ENCODE results near the gene WNT8B. TPM values are rescaled to one million over a fixed set of nuclear protein-coding genes. Genes with fewer than 3 reads are reported as not detected.
A peak's percentile ranks its signal among the peaks of the same experiment; 100 is the strongest.

Gene WNT8B
- total and polyA plus RNA-seq, 3 experiments from 2014 or later: not detected

DNA sequence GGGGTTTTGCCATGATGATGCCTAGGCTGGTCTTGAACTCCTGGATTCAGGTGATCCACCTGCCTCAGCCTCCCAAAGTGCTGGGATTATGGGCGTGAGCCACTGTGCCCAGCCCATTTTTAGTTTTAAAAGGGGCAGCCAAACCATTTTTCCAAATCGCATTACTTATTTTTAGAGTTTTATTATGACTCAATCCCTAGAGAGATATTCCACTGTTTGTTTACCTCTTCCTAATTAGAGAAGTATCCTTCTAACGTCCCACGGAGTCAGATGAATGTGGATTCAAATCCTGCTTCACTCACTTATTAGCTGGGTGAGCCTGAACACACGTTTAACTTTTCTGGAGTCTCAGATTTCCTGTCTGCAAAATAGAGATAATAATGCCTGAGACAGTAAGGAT lies 15.2 kb downstream of the WNT8B start:
- peaks cover 6 to 12% (median 8%) of the 10 kb centered on the region in 3 donors for H3K4me1 Mint-ChIP-seq
- peaks cover 12 to 34% of the 10 kb centered on the region in 2 donors for H3K27me3 Mint-ChIP-seq
- ChIA-PET POLR2A (no interaction called here), CTCF (interaction anchor here (1.3 kb wide), 1 partner anchor 10 kb away, joined by 3 read pairs; no protein-coding TSS in a partner anchor)
- Histone ChIP-seq H3K9me3 (ENCODE audit: low read length) (no peaks in the 10 kb centered on the region), H3K36me3 (ENCODE audit: insufficient read depth, low read length) (no peaks in the 10 kb centered on the region), H3K4me1 (ENCODE audit: insufficient read depth, low read length) (no peaks in the 10 kb centered on the region), H3K27ac (ENCODE audit: low read depth, low read length) (no peak overlapping the region), H3K27me3 (ENCODE audit: insufficient read depth, low read length, poor library complexity, severe bottlenecking) (peaks cover 7% of the 10 kb centered on the region), H3K4me3 (ENCODE audit: low read length) (no peak overlapping the region)
- no peaks in the 10 kb centered on the region for H3K9me3 Mint-ChIP-seq
- H3K27ac Mint-ChIP-seq: no peak overlapping the region
- H3K4me3 Mint-ChIP-seq: no peak overlapping the region
- H3K36me3 Mint-ChIP-seq: no peaks in the 10 kb centered on the region
- no peak for DNase-seq

DNA sequence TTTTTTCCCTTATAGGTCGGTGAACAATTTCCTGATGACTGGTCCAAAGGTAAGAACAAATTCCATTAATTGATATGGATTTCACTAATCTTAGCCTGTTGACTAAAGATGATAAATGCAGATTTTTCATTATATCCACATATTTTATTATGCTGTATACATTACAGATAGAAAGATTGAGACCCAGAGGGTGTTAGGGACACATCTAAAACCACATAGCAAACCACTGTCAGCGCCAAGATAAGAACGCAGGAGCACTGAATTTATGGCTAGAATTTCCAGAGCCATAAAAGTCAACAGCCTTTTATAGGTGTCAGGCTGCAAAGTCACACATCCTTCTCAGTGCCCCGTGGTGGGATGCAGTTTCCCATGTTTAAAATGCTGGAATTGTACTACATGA lies 16.2 kb downstream of the WNT8B start:
- no peak for DNase-seq
- H3K9me3 ChIP-seq (ENCODE audit: low read length): no peaks in the 10 kb centered on the region
- Mint-ChIP-seq H3K9me3 (no peaks in the 10 kb centered on the region), H3K4me1 (peaks cover 11 to 15% (median 12%) of the 10 kb centered on the region in 3 donors), H3K27ac (no peak overlapping the region), H3K4me3 (no peak overlapping the region), H3K36me3 (no peaks in the 10 kb centered on the region), H3K27me3 (peaks cover 12 to 31% of the 10 kb centered on the region in 2 donors)
- no peaks in the 10 kb centered on the region for H3K36me3 ChIP-seq (ENCODE audit: insufficient read depth, low read length)
- peaks cover 7% of the 10 kb centered on the region for H3K27me3 ChIP-seq (ENCODE audit: insufficient read depth, low read length, poor library complexity, severe bottlenecking)
- H3K27ac ChIP-seq (ENCODE audit: low read depth, low read length): no peak overlapping the region
- ChIA-PET POLR2A (interaction anchor here (0.7 kb wide), 1 partner anchor 38 kb away, joined by 5 read pairs; no protein-coding TSS in a partner anchor), CTCF (no interaction called here)
- H3K4me3 ChIP-seq (ENCODE audit: low read length): no peak overlapping the region
- H3K4me1 ChIP-seq (ENCODE audit: insufficient read depth, low read length): no peaks in the 10 kb centered on the region

DNA sequence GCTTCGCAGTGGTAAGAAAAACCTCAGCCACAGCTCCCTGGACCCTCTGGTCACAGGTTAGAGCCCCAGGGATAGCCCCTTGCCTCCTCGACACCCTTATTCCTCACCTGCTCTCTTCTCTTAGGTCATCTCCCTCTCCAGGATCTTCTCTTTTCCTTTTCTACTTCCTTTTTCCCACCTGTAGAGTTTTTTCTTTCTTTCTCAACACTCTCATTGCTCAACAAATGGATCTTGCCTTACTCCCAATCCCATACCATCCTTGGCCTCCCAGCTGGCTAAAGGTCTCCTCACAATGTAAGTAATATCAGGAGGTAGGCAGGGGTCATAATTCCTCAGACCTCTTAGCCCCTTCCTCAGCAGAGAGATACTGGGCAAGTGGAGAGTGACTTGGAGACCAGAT lies 17.2 kb downstream of the WNT8B start:
- H3K27me3 Mint-ChIP-seq: peaks cover 12 to 27% of the 10 kb centered on the region in 2 donors
- Histone ChIP-seq H3K4me3 (ENCODE audit: low read length) (no peak overlapping the region), H3K4me1 (ENCODE audit: insufficient read depth, low read length) (no peaks in the 10 kb centered on the region), H3K9me3 (ENCODE audit: low read length) (no peaks in the 10 kb centered on the region), H3K27me3 (ENCODE audit: insufficient read depth, low read length, poor library complexity, severe bottlenecking) (peaks cover 7% of the 10 kb centered on the region), H3K27ac (ENCODE audit: low read depth, low read length) (no peak overlapping the region), H3K36me3 (ENCODE audit: insufficient read depth, low read length) (no peaks in the 10 kb centered on the region)
- DNase-seq: no peak
- H3K27ac Mint-ChIP-seq: no peak overlapping the region
- no peaks in the 10 kb centered on the region for H3K9me3 Mint-ChIP-seq
- H3K4me3 Mint-ChIP-seq: no peak overlapping the region
- peaks cover 0 to 5% (median 3%) of the 10 kb centered on the region in 3 donors for H3K36me3 Mint-ChIP-seq
- H3K4me1 Mint-ChIP-seq: peaks cover 11 to 15% (median 12%) of the 10 kb centered on the region in 3 donors
- CTCF ChIA-PET: interaction anchor here (5.3 kb wide), 1 partner anchor 39 kb away, joined by 44 read pairs; the partner anchor contains the start of gene SEC31B
- POLR2A ChIA-PET: interaction anchor here (1.9 kb wide), 1 partner anchor 55 kb away, joined by 6 read pairs; the partner anchor contains the start of gene HIF1AN

DNA sequence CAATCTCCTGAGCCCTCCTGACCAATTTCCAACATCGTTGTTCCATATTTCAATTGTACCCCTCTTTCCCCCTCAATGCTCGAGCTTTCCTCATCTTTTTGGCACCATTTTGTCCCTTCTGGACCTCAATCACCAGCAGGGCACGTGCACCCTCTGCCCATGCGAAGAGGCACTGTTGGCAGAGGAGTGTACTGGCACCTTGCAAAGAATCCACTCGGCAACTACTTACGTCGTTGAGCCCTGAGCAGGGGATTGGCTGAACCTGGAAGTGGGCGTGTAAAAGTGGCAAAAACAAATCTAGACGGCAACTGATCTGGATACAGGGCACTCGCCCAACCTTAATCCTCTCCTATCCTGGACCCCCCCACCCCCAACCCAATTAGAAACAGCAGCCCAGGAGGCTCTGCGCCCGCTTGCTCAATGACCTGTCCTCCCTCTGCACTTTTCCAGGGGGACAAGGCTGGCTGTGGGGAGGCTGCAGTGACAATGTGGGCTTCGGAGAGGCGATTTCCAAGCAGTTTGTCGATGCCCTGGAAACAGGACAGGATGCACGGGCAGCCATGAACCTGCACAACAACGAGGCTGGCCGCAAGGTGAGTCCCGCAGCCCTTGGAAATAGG lies 18.8 kb downstream of the WNT8B start:
- CTCF ChIA-PET: interaction anchor here (0.8 to 5.3 kb wide), 19 partner anchors 8 to 145 kb away, joined by 3 to 80 read pairs (median 8); partner anchors contain the start of genes HIF1AN, NDUFB8, SEC31B and WNT8B

DNA sequence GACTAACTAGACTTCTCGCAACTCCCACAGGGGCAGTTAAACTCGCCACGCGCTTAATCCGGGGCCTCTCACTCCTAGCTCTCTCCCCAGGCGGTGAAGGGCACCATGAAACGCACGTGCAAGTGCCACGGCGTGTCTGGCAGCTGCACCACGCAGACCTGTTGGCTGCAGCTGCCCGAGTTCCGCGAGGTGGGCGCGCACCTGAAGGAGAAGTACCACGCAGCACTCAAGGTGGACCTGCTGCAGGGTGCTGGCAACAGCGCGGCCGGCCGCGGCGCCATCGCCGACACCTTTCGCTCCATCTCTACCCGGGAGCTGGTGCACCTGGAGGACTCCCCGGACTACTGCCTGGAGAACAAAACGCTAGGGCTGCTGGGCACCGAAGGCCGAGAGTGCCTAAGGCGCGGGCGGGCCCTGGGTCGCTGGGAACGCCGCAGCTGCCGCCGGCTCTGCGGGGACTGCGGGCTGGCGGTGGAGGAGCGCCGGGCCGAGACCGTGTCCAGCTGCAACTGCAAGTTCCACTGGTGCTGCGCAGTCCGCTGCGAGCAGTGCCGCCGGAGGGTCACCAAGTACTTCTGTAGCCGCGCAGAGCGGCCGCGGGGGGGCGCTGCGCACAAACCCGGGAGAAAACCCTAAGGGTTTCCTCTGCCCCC lies 19.5 kb downstream of the WNT8B start:
- Histone ChIP-seq H3K27ac (ENCODE audit: low read depth, low read length) (no peak overlapping the region), H3K36me3 (ENCODE audit: insufficient read depth, low read length) (no peaks in the 10 kb centered on the region), H3K4me3 (ENCODE audit: low read length) (peak overlapping the region; percentile 60), H3K27me3 (ENCODE audit: insufficient read depth, low read length, poor library complexity, severe bottlenecking) (peaks cover 7% of the 10 kb centered on the region), H3K4me1 (ENCODE audit: insufficient read depth, low read length) (no peaks in the 10 kb centered on the region), H3K9me3 (ENCODE audit: low read length) (no peaks in the 10 kb centered on the region)
- Mint-ChIP-seq H3K4me1 (peaks cover 11 to 15% (median 12%) of the 10 kb centered on the region in 3 donors), H3K27me3 (peaks cover 12 to 27% of the 10 kb centered on the region in 2 donors), H3K9me3 (no peaks in the 10 kb centered on the region), H3K4me3 (peak overlapping the region; percentile 74 to 93 (median 82)), H3K27ac (peak overlapping the region in 4 of 8 donors; percentile 52 to 76 (median 62)), H3K36me3 (peaks cover 2 to 19% (median 9%) of the 10 kb centered on the region in 3 donors)
- peak; percentile 54 to 74 (median 65) for DNase-seq
- CTCF ChIA-PET: interaction anchor here (0.8 to 5.3 kb wide), 22 partner anchors 9 to 145 kb away, joined by 3 to 80 read pairs (median 8); partner anchors contain the start of genes HIF1AN, NDUFB8, SEC31B and WNT8B
- POLR2A ChIA-PET: interaction anchor here (1.0 to 1.6 kb wide), 2 partner anchors 28 to 36 kb away, joined by 4 read pairs; no protein-coding TSS in a partner anchor

More for the DNA sequence above, 18.8 kb downstream of the WNT8B start:
- Mint-ChIP-seq H3K4me1 (peaks cover 11 to 15% (median 12%) of the 10 kb centered on the region in 3 donors), H3K27me3 (peaks cover 12 to 27% of the 10 kb centered on the region in 2 donors), H3K36me3 (peaks cover 0 to 12% (median 5%) of the 10 kb centered on the region in 3 donors), H3K9me3 (no peaks in the 10 kb centered on the region), H3K27ac (peak overlapping the region in 3 of 8 donors; percentile 21 to 53 (median 52)), H3K4me3 (peak overlapping the region; percentile 15 to 93 (median 78))
- POLR2A ChIA-PET: interaction anchor here (1.0 to 1.9 kb wide), 3 partner anchors 28 to 54 kb away, joined by 4 to 6 read pairs (median 4); partner anchors contain the start of gene HIF1AN
- no peak overlapping the region for H3K27ac ChIP-seq (ENCODE audit: low read depth, low read length)
- H3K36me3 ChIP-seq (ENCODE audit: insufficient read depth, low read length): no peaks in the 10 kb centered on the region
- H3K9me3 ChIP-seq (ENCODE audit: low read length): no peaks in the 10 kb centered on the region
- peak; percentile 75 to 92 (median 88) for DNase-seq
- H3K4me1 ChIP-seq (ENCODE audit: insufficient read depth, low read length): no peaks in the 10 kb centered on the region
- H3K27me3 ChIP-seq (ENCODE audit: insufficient read depth, low read length, poor library complexity, severe bottlenecking): peaks cover 7% of the 10 kb centered on the region
- H3K4me3 ChIP-seq (ENCODE audit: low read length): peak overlapping the region; percentile 60

DNA sequence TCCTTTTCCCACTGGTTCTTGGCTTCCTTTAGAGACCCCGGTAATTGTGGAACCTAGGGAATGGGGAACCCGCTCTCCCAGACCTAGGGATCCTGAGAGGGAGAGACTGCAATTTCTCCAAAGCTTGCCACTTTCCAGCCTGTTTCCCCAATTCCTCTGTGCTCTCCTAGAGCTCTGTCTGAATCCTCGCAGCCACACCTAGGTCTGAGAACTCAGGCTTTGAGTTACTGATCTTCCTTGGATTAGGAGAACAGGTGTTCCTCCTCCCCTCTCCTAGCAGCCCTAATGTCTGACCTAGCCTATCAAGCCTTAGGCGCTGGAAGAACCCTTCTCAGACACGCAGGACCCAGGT lies 20.0 kb downstream of the WNT8B start:
- Histone ChIP-seq H3K36me3 (ENCODE audit: insufficient read depth, low read length) (no peaks in the 10 kb centered on the region), H3K4me1 (ENCODE audit: insufficient read depth, low read length) (no peaks in the 10 kb centered on the region), H3K27ac (ENCODE audit: low read depth, low read length) (no peak overlapping the region), H3K4me3 (ENCODE audit: low read length) (no peak overlapping the region), H3K27me3 (ENCODE audit: insufficient read depth, low read length, poor library complexity, severe bottlenecking) (peaks cover 7% of the 10 kb centered on the region), H3K9me3 (ENCODE audit: low read length) (no peaks in the 10 kb centered on the region)
- POLR2A ChIA-PET: interaction anchor here (1.6 kb wide), 1 partner anchor 36 kb away, joined by 4 read pairs; no protein-coding TSS in a partner anchor
- H3K36me3 Mint-ChIP-seq: peaks cover 2 to 23% (median 9%) of the 10 kb centered on the region in 3 donors
- peak overlapping the region; percentile 74 to 93 (median 82) for H3K4me3 Mint-ChIP-seq
- CTCF ChIA-PET: interaction anchor here (0.9 to 5.3 kb wide), 19 partner anchors 9 to 146 kb away, joined by 3 to 80 read pairs (median 8); partner anchors contain the start of genes HIF1AN, NDUFB8, SEC31B and WNT8B
- H3K27me3 Mint-ChIP-seq: peaks cover 12 to 27% of the 10 kb centered on the region in 2 donors
- DNase-seq: no peak
- H3K4me1 Mint-ChIP-seq: peaks cover 11 to 15% (median 12%) of the 10 kb centered on the region in 3 donors
- H3K9me3 Mint-ChIP-seq: no peaks in the 10 kb centered on the region
- no peak overlapping the region for H3K27ac Mint-ChIP-seq

DNA sequence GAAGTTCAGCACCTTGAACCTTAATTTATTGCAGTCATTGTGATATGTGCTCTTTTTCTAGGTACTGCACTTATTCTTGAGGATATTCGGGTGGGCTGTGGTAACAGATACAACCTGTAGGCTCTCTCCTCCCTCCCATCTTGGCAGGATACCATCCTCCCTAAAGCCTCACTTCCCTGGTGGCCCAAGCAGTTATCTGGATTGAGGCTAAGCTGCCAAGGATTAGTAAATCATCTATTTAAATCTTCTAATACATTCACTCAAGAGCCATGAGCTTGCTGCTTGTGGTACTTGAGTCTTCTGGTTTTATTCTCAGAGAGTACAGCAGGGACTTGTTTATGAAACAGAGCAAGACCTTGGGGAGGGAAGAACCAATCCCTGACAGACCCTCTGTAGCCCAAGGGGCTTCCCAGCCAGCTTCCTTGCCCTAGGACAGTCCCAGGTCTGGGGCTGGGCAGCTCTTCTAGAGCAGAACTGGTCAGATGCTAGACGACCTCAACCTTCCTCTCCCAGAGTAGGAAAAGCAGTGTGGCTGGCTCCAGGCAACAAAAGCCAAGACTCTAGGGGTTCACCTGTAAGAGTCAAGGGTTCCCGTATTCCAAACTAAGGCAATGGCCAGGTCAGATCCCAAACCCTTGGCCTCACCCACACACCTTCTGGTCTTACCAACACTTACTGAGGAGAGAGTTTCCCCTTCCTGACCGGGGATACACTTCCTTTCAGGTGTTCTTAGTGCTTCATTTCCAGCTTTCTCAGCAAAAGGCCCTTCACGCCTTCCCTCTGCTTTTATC lies 21.3 kb downstream of the WNT8B start:
- H3K4me3 Mint-ChIP-seq: peak overlapping the region in 4 of 7 donors; percentile 8 to 82 (median 48)
- Histone ChIP-seq H3K4me1 (ENCODE audit: insufficient read depth, low read length) (no peaks in the 10 kb centered on the region), H3K9me3 (ENCODE audit: low read length) (no peaks in the 10 kb centered on the region), H3K4me3 (ENCODE audit: low read length) (no peak overlapping the region), H3K36me3 (ENCODE audit: insufficient read depth, low read length) (peaks cover 8% of the 10 kb centered on the region), H3K27ac (ENCODE audit: low read depth, low read length) (no peak overlapping the region), H3K27me3 (ENCODE audit: insufficient read depth, low read length, poor library complexity, severe bottlenecking) (peaks cover 7% of the 10 kb centered on the region)
- H3K27me3 Mint-ChIP-seq: peaks cover 12 to 18% of the 10 kb centered on the region in 2 donors
- ChIA-PET CTCF (interaction anchor here (1.4 to 5.3 kb wide), 9 partner anchors 10 to 52 kb away, joined by 4 to 80 read pairs (median 18); partner anchors contain the start of genes HIF1AN, NDUFB8 and SEC31B), POLR2A (no interaction called here)
- no peak for DNase-seq
- peaks cover 11 to 15% (median 12%) of the 10 kb centered on the region in 3 donors for H3K4me1 Mint-ChIP-seq
- no peaks in the 10 kb centered on the region for H3K9me3 Mint-ChIP-seq
- peaks cover 6 to 33% (median 9%) of the 10 kb centered on the region in 3 donors for H3K36me3 Mint-ChIP-seq
- H3K27ac Mint-ChIP-seq: peak overlapping the region in 2 of 8 donors; percentile 29 to 67

Data from CD8-positive, alpha-beta memory T cell (primary cell).